WTC11 (cell line): ENCODE data around the gene SULF2. TPM values are rescaled to one million over a fixed set of nuclear protein-coding genes. Genes with fewer than 3 reads are reported as not detected.

Source experiments
- ATAC-seq: fragments of 200-7000 bp; cut with Tn5 transposase; 2 replicates; pipeline ENCODE4 v1.10.0; 2021; ENCODE audit warnings: mild to moderate bottlenecking, moderate library complexity
- CTCF ChIA-PET: fragments of 300-600 bp; sonication (Branson Sonifier 250); formaldehyde crosslinking; loops from one replicate; lab custom pipeline; 2021; ENCODE audit warnings: antibody characterized with exemption; lab: Charles Lee
- POLR2A ChIA-PET: fragments of 350-600 bp; sonication (Branson Sonifier 250); formaldehyde crosslinking; loops from one replicate; lab custom pipeline; 2021; ENCODE audit warnings: antibody characterized with exemption; lab: Charles Lee
- DNase-seq: peaks from one replicate; pipeline ENCODE4 v3.0.0; 2021; ENCODE audit warnings: low spot score
- H3K27ac Mint-ChIP-seq: 2 replicates; pipeline ENCODE4 v1.8.0; 2021; ENCODE audit warnings: mixed read lengths
- H3K27me3 Mint-ChIP-seq: 2 replicates; pipeline ENCODE4 v1.8.0; 2021; ENCODE audit warnings: low read depth, mild to moderate bottlenecking, moderate library complexity, mixed read lengths
- H3K36me3 Mint-ChIP-seq: 2 replicates; pipeline ENCODE4 v1.8.0; 2021; ENCODE audit warnings: mixed read lengths
- H3K4me1 Mint-ChIP-seq: 2 replicates; pipeline ENCODE4 v1.8.0; 2022; ENCODE audit warnings: mixed read lengths
- H3K4me3 Mint-ChIP-seq: 2 replicates; pipeline ENCODE4 v1.8.0; 2021; ENCODE audit warnings: mild to moderate bottlenecking, moderate library complexity, mixed read lengths
- H3K9me3 Mint-ChIP-seq: 2 replicates; pipeline ENCODE4 v1.8.0; 2021; ENCODE audit warnings: mixed read lengths
- AFF4 ChIP-seq: sonication (generic); formaldehyde crosslinking; IDR thresholded peaks from 2 replicates; pipeline ENCODE4 v1.8.1; 2023; ENCODE audit warnings: mild to moderate bottlenecking, missing genetic modification reagents, borderline replicate concordance
- ATF1 ChIP-seq: sonication (generic); formaldehyde crosslinking; IDR thresholded peaks from 2 replicates; pipeline ENCODE4 v1.8.1; 2023; ENCODE audit warnings: mild to moderate bottlenecking, moderate library complexity, missing genetic modification reagents
- CREB1 ChIP-seq: sonication (generic); formaldehyde crosslinking; IDR thresholded peaks from 2 replicates; pipeline ENCODE4 v1.8.0; 2023; ENCODE audit warnings: mild to moderate bottlenecking, missing genetic modification reagents
- ETV6 ChIP-seq: sonication (generic); formaldehyde crosslinking; IDR thresholded peaks from 2 replicates; pipeline ENCODE4 v1.8.1; 2022; ENCODE audit warnings: mild to moderate bottlenecking, missing genetic modification reagents
- IRF1 ChIP-seq: sonication (generic); formaldehyde crosslinking; IDR thresholded peaks from 2 replicates; pipeline ENCODE4 v1.8.0; 2023; ENCODE audit warnings: missing genetic modification reagents
- JAZF1 ChIP-seq: fragments of 250-450 bp; sonication (Bioruptor Pico); IDR thresholded peaks from 2 replicates; pipeline ENCODE4 v1.9.0; 2021; ENCODE audit warnings: moderate library complexity, mild to moderate bottlenecking, inconsistent platforms
- KAT7 ChIP-seq: sonication (generic); formaldehyde crosslinking; IDR thresholded peaks from 2 replicates; pipeline ENCODE4 v1.8.1; 2023; ENCODE audit warnings: missing genetic modification reagents, mild to moderate bottlenecking, borderline replicate concordance
- MYBL2 ChIP-seq: sonication (generic); formaldehyde crosslinking; IDR thresholded peaks from 2 replicates; pipeline ENCODE4 v1.8.1; 2023; ENCODE audit warnings: mild to moderate bottlenecking, moderate library complexity, missing genetic modification reagents
- NFATC4 ChIP-seq: fragments of 250-450 bp; sonication (Bioruptor Pico); IDR thresholded peaks from 2 replicates; pipeline ENCODE4 v1.9.0; 2021; ENCODE audit warnings: mild to moderate bottlenecking
- RELA ChIP-seq: sonication (generic); formaldehyde crosslinking; IDR thresholded peaks from 2 replicates; pipeline ENCODE4 v1.8.1; 2022; ENCODE audit warnings: missing genetic modification reagents, mild to moderate bottlenecking, borderline replicate concordance
- SOX15 ChIP-seq: fragments of 250-450 bp; sonication (Bioruptor Pico); IDR thresholded peaks from 2 replicates; pipeline ENCODE4 v1.9.0; 2021; ENCODE audit warnings: mild to moderate bottlenecking
- SP1 ChIP-seq: sonication (generic); formaldehyde crosslinking; conservative IDR thresholded peaks from 2 replicates; pipeline ENCODE4 v1.8.1; 2022; ENCODE audit warnings: missing genetic modification reagents
- TCF7 ChIP-seq: sonication (generic); formaldehyde crosslinking; IDR thresholded peaks from 2 replicates; pipeline ENCODE4 v1.8.0; 2022; ENCODE audit warnings: mild to moderate bottlenecking, low read depth, missing genetic modification reagents, moderate library complexity
- TEAD4 ChIP-seq: sonication (generic); formaldehyde crosslinking; IDR thresholded peaks from 2 replicates; pipeline ENCODE4 v1.8.0; 2022; ENCODE audit warnings: mild to moderate bottlenecking, missing genetic modification reagents
- ZBTB21 ChIP-seq: sonication (generic); formaldehyde crosslinking; IDR thresholded peaks from 2 replicates; pipeline ENCODE4 v1.8.1; 2023; ENCODE audit warnings: mild to moderate bottlenecking, missing genetic modification reagents, borderline replicate concordance
- ZNF219 ChIP-seq: sonication (generic); formaldehyde crosslinking; IDR thresholded peaks from 2 replicates; pipeline ENCODE4 v1.8.0; 2023; ENCODE audit warnings: missing genetic modification reagents, mild to moderate bottlenecking, borderline replicate concordance
- ZNF416 ChIP-seq: fragments of 250-450 bp; sonication (Bioruptor Pico); IDR thresholded peaks from 2 replicates; pipeline ENCODE4 v1.9.0; 2021; ENCODE audit warnings: mild to moderate bottlenecking, inconsistent platforms
- total RNA-seq: library from RNA; stranded (reverse); gene quantifications from 3 replicates; pipeline ENCODE4 v1.2.3, GENCODE V29; 2021
- TF ChIP-seq, protein P1 (sequence below): sonication (generic); formaldehyde crosslinking; IDR thresholded peaks from 2 replicates; pipeline ENCODE4 v1.8.1; 2023; ENCODE audit warnings: mild to moderate bottlenecking, missing genetic modification reagents
- TF ChIP-seq, protein P2 (sequence below): sonication (generic); formaldehyde crosslinking; IDR thresholded peaks from 2 replicates; pipeline ENCODE4 v1.8.0; 2022; ENCODE audit warnings: mild to moderate bottlenecking, missing genetic modification reagents
- TF ChIP-seq, protein P3 (sequence below): fragments of 250-450 bp; sonication (Bioruptor Pico); conservative IDR thresholded peaks from 2 replicates; pipeline ENCODE4 v1.9.0; 2021; ENCODE audit warnings: mild to moderate bottlenecking

The SULF2 gene
- total RNA-seq, 1 experiment from 2014 or later: 36.0 TPM

- TF ChIP-seq ETV6 (CRISPR knock-in tag) (no peak), TEAD4 (CRISPR knock-in tag) (no peak), ZNF416 (CRISPR knock-in tag) (no peak), SP1 (no peak), MYBL2 (CRISPR knock-in tag) (no peak), NFATC4 (CRISPR knock-in tag) (no peak), ZNF219 (CRISPR knock-in tag) (no peak), ZBTB21 (CRISPR knock-in tag) (no peak), KAT7 (CRISPR knock-in tag) (no peak), IRF1 (CRISPR knock-in tag) (no peak), RELA (CRISPR knock-in tag) (no peak), ATF1 (no peak)
- TF ChIP-seq, protein P1, sequence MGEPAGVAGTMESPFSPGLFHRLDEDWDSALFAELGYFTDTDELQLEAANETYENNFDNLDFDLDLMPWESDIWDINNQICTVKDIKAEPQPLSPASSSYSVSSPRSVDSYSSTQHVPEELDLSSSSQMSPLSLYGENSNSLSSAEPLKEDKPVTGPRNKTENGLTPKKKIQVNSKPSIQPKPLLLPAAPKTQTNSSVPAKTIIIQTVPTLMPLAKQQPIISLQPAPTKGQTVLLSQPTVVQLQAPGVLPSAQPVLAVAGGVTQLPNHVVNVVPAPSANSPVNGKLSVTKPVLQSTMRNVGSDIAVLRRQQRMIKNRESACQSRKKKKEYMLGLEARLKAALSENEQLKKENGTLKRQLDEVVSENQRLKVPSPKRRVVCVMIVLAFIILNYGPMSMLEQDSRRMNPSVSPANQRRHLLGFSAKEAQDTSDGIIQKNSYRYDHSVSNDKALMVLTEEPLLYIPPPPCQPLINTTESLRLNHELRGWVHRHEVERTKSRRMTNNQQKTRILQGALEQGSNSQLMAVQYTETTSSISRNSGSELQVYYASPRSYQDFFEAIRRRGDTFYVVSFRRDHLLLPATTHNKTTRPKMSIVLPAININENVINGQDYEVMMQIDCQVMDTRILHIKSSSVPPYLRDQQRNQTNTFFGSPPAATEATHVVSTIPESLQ (CRISPR knock-in tag): no peak
- TF ChIP-seq, protein P2, sequence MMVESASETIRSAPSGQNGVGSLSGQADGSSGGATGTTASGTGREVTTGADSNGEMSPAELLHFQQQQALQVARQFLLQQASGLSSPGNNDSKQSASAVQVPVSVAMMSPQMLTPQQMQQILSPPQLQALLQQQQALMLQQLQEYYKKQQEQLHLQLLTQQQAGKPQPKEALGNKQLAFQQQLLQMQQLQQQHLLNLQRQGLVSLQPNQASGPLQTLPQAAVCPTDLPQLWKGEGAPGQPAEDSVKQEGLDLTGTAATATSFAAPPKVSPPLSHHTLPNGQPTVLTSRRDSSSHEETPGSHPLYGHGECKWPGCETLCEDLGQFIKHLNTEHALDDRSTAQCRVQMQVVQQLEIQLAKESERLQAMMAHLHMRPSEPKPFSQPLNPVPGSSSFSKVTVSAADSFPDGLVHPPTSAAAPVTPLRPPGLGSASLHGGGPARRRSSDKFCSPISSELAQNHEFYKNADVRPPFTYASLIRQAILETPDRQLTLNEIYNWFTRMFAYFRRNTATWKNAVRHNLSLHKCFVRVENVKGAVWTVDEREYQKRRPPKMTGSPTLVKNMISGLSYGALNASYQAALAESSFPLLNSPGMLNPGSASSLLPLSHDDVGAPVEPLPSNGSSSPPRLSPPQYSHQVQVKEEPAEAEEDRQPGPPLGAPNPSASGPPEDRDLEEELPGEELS: no peak
- peaks cover 44% of the 10 kb centered on the region for H3K27me3 Mint-ChIP-seq
- no peaks in the 10 kb centered on the region for H3K9me3 Mint-ChIP-seq
- H3K27ac Mint-ChIP-seq: no peak overlapping the region
- H3K4me1 Mint-ChIP-seq: peaks cover 25% of the 10 kb centered on the region
- ATAC-seq (no peak), DNase-seq (no peak)
- no peaks in the 10 kb centered on the region for H3K36me3 Mint-ChIP-seq
- CTCF ChIA-PET: interaction anchor here (1.0 to 1.4 kb wide), 2 partner anchors 16 to 91 kb away, joined by 4 to 6 read pairs; no protein-coding TSS in a partner anchor
- H3K4me3 Mint-ChIP-seq: no peak overlapping the region
- POLR2A ChIA-PET: no interaction called here
Measured at GRCh38 chr20:47802226-47802920, 17.1 kb upstream of the SULF2 start.

GRCh38 chr20:47801759-47802158 lies 16.5 kb upstream of the SULF2 start:
- DNase-seq (no peak), ATAC-seq (no peak)
- Mint-ChIP-seq H3K9me3 (no peaks in the 10 kb centered on the region), H3K4me3 (no peak overlapping the region), H3K27ac (no peak overlapping the region), H3K27me3 (peaks cover 38% of the 10 kb centered on the region), H3K36me3 (no peaks in the 10 kb centered on the region), H3K4me1 (peaks cover 25% of the 10 kb centered on the region)
- TF ChIP-seq JAZF1 (CRISPR knock-in tag) (no peak), TCF7 (no peak), CREB1 (no peak), SOX15 (CRISPR knock-in tag) (no peak), AFF4 (CRISPR knock-in tag) (no peak)
- TF ChIP-seq, protein P3, sequence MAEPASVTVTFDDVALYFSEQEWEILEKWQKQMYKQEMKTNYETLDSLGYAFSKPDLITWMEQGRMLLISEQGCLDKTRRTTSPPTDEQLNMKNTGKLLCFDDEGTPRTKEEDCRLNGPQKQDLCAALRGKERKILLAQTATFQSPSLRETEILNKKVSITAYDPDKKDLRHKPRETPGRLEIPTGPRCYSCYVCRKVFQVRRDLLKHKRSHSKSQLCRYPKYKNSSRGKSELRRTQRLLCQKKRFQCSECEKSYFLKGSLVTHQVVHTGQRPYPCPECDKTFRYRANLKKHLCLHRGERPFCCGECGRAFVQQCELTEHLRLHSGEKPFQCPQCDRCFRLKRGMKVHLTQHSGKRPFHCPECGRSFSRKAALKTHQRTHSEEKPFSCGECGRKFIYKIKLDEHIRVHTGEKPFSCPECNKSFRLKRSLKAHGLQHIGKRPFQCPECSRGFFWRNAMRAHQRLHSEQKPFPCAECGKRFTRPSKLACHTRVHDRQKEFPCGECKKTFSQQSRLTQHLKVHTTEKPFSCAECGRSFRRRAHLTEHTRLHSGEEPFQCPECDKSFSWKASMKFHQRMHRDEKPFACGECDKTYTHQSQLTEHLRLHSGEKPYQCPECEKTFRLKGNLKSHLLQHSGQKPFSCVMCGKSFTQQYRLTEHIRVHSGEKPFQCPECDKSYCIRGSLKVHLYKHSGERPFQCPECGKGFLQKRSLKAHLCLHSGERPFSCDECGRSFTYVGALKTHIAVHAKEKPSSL: no peak
- POLR2A ChIA-PET: no interaction called here
- CTCF ChIA-PET: interaction anchor here (1.0 to 1.4 kb wide), 2 partner anchors 15 to 90 kb away, joined by 4 to 6 read pairs; no protein-coding TSS in a partner anchor
